ENCODE results near the gene IGF1R.
A peak's percentile ranks its signal among the peaks of the same experiment; 100 is the strongest.

Gene IGF1R

DNA sequence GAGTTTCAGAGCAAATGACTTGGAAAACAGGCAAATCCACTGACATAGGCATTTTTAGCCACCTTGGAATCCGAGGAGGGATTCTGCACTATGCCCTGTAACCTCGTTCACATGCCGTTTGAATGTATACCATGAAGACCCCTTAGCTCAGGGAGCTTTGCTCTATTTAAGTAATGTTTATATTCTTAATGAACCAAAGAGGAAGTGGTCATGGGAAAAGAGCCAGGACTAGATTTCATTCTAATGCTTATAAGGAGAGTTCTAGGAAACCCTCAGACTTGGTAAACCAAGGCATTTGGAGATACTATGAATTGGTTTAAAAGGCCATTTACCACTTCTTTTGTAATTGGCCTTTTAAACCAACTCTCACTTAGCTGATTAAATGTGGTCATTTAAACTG lies 178.9 kb downstream of the IGF1R start:
- DNase-seq (ENCODE audit: low read depth), result no peak

DNA sequence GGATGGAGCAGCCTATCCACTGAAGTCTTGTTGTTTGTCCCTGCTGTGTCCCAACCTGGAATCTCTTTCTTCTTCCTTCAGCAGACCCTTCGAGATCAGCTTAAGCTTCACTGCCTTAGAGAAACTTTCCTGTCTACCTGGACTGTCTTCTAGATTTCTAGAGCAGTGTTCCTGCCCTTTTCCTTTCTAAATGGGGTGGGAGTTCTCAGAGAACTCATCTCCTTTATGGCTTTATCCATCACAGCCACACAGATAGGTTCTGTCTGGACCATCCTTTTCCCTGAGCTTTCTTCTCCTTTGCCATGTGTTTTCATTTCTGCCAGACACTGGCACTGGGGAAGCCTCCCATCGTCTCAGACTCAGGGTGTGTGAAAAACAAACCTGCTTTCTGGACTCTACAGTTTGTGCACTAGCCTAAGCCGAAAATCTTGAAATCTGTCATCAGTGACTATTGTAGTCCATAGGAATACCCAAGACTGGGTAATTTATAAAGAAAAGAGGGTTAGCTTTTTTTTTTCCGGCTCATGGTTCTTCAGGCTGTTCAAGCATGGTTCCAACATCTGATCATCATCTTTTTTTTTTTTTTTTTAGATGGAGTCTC lies 181.8 kb downstream of the IGF1R start:
- DNase-seq (ENCODE audit: low read depth), result no peak

DNA sequence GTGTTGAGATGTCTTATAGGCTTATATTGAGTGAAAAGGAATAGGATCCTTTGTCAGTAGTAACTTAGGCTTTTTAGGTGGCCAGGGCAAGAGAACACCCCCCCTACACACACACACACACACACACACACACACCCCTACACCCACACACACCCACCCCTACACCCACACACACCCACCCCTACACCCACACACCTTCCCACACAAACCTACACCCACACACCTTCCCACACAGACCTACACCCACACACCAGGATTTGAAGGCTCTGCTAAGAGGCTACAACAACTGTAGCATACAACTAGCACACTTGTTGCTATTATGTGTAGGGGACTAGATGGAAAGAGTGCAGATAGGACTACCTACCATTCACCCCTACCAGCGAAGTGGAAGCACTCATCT lies 186.6 kb downstream of the IGF1R start:
- no peak for DNase-seq (ENCODE audit: low read depth)

DNA sequence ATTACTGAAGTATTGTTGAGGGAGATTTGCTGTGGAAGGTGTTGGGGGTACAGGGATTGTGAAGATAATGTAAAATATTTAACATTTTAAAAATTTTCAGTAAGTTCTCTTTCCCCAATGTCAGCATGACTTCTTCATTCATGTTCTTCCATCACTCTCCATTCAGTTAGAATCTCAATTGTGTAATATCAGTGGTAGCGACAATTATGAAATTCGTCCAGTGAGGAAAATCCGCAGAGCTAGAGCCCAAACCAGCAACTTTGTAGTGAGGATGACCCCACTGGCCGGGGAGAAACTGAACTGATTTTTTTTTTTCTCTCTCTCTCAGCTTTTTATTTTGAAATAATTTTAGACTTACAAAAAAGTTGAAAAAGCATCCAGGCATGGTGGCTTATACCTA lies 187.5 kb downstream of the IGF1R start:
- DNase-seq (ENCODE audit: low read depth), result no peak

DNA sequence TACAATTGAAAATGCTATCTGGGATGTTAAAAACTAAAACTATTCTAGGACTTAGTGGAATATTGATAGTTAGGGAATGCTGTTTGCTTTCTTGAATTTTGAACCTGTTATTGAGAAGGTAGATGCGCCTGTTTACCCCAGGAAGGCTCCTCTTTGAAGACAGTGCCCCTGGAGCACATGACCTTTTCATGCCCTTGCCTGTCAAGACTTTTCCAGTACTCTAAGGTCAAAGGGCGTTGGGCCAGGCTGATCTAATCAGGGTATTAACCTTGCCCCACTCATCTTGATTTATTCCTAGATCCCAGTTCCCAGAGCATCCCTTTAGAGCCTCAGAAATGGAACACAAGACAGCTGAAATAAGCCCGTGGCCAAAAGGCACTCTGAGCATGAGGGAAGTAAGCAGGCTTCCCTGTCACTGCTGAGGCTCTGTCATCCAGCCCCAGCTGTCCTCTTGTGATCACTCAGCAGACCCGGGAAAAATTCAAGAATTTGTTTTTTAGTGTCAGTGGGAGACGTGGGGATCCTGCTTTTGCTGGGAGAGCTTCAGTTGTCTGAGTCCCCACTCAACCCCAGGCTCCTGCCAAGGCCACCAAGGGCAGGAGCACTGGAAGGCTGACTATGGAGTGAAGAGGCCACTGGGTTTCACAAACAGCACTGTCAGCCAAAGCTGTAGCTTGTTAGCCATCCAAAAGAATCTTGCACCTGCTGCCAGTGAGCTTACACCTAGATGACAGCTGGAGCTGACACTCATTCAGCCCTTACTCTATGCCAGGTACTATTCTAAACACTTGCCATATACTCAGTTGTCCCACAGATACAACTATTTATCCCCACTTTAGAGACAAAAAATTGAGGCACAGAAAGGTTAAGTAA lies 190.3 kb downstream of the IGF1R start:
- no peak for DNase-seq (ENCODE audit: low read depth)

DNA sequence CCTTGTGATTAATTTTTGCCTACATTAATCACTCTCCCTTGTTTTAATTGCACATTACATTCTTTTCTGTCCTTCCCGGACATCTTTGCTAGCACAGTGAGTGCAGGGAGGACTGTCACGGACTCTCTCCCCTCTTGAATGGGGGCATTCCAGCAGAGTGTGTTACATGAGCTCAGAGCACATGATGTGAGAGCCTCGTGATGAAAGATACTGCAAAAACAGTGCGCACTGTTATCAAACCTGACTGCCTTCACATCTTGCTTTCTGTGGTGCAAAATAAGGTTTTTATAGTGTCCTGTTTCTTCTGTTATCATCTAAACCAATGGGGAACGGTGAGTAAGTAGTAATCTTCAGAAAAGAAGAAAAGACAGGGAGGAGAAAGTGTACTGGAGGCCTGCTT lies 191.7 kb downstream of the IGF1R start:
- no peak for DNase-seq (ENCODE audit: low read depth)

DNA sequence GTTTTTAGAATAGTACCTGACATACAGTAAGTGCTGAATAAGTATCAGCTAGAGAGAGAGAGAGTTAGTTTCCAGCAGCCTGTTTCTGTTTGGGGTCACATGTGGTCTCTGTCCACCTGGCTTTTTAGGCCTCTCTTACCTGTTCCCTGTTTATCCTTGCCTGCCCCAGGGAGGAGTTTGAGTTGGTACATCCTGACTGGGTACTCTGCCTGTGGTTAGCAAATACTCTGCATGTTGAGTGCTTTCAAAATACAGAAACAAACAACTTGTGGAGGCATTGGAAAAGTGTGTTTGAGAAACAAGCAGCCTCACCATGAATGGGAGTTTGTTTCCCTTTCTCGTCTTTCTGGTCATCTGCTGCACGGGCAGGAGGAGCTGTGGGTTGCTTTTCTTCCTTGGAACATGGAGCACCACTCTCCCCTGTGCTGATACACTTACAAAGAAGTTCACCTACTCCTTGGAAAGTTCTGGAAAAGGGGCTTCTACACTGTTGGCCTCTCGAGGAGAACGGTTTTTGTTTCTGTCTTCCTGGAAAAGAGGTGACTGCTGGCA lies 193.2 kb downstream of the IGF1R start:
- DNase-seq (ENCODE audit: low read depth), result no peak

DNA sequence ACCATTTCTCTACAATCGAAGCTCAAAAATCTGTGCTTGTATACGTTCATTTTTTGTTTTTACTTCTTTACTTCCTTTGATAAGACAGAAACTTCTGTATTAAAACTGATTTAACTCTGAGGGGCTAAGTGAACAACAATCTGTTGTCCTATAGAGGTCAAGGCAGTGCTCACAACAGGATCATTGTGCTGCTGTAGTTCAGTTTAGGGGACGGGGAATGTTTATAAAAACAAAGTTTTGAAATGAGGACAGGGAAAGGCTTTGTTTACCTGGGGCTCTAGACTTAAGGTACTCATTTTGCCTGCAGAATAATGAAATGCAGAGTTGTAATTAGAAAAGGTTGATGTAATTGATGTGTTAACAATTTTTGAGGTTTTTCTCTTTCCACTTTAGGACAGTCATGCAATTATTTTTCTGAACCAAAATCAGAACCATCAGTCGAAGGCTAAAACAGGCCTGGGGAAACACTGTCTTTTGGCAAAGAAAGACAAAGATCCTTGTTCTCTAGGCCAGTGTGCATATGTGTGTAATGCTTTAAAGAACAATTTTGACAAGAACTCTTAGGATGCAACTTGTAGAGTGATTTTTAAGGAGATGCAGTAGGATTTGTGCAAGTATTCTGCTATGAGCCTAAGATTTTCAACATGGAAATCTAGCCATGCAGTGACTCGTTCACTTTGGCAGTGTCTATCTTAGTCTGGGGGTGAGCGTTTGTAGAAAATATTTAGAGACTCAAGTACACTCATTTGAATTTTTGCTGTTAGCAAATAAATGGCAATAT lies 194.0 kb downstream of the IGF1R start:
- no peak for DNase-seq (ENCODE audit: low read depth)

DNA sequence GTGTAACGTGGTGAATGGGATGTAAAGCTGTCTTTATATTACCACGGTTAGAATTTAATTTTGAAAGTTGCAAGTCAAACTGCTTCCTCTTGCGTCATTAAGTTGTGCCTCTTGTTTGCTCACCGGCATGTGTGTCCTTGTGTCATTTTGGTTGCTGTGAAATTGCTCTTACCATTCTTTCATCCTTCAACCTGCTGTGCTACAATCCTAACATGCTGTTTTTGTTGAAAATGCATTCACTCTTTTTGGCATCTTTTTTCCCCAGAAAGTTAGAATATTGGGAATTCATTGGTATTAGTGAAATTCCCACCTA lies 194.6 kb downstream of the IGF1R start:
- no peak for DNase-seq (ENCODE audit: low read depth)

DNA sequence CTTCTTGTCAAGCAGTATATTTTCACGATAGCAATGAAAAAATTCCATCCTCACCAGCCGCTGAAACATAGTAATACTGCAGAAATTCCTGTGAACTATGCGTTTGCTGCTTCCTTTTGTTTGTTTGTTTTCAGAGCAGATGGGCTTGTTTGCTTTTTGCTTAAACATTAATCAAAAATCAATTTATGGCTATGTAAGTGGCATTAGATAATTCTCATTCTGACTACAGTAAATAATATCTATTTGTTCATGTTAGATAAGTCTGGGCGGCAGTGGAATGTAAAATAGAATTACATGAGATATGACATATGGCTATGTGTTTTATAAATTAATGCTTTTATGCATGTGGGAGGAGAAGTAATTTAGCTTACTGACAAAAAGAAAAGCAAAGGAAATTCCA lies 195.5 kb downstream of the IGF1R start:
- no peak for DNase-seq (ENCODE audit: low read depth)

DNA sequence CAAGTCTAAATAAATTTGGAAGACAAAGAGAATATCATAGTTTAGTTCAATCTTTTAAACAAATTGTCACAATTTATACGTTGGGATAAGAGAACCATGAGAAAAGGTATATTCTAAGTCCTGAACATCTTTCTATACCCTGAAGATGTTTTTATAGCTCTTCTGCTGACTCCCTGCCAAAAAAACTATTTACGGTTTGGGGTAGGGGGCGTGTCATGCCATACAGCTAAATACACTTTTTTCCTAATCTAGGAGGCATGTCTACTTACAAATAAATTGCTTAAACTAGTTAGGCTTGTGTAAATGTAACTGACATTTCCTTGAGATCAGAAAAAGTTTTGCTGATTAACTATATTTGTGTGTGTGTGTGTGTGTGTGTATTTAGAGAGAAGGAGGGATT lies 195.9 kb downstream of the IGF1R start:
- no peak for DNase-seq (ENCODE audit: low read depth)

DNA sequence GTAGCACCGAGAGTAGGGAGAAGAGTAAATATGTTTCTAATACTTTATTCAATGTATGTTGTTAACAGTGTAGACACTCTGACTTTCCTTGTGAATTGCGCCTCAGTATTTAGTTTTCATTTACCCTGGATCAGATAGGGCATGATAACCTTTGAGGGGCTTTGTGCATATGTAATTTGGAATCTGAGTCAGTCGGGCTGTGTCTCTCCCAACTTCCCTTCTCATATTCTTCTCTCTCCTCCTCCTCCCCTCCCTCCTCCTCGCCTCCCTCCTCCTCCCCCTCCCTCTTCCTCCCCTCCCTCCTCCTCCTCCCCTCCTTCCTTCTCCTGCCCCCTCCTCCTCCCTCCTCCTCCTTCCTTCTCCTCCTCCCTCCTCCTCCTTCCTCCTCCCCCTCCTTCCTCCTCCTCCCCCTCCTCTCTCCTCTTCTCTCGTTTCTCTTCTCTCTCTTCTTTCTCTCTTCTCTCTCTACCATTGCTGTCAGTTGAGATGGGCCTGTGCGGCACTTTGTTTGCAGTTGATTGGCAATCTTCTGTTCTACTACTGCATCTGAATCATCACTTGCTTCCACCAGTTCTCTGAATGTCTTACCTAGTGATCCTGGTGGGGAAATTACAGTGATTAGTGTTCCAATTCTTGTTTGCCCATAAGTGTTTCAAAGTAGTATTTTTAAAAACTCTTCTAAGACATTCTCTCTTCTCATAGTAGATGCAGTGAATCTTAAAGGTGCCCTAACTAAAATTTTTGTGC lies 197.0 kb downstream of the IGF1R start:
- DNase-seq (ENCODE audit: low read depth), result no peak

DNA sequence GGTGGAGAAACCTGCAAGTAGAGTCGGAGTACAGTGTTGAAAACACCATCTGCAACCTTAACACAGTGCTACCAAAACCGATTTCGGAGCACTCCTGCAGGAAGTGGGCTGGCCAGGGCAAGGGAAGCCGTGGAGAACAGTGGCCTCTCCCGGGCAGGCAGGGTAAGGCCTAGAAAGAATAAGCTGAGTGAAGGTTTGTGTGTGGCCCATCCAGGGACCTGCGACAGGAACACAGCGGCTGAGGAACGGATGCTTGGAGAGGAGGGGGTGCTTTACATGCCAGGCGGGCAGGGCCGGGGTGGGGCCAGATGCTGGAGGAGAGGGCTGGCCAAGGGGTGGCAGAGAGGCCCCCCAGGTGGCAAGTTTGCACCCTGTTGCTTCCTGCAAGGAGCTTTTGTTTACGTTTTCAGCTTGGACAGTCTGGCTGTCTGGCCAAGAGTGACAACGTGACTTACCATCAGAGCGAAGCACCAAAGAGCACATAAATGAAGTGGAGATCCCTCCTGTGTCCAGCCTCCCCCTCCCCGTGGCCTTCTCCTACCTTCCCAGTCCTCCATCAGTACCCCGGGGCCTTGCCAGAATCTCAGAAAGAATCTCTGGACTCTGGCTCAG lies 202.7 kb downstream of the IGF1R start:
- DNase-seq (ENCODE audit: low read depth), result peak; percentile 41

DNA sequence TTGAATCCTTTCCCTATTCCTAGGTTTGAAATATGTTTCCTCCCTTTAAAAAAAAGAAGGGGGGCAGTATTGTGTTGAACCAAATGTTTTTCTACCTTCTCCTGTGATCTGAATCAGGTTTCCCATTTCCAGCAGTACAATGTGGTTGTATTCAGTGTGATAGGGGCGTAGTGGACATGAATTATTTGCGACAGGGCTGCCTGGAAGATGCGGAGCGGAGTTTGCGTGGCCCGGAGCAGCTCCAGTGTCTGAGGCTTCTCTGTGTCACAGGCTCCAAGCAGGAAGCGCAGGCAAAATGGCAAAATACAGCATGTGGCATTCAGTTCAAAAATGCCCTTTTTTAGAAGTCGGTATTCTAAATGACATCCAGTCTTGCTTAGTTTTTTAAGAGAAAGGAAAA lies 204.8 kb downstream of the IGF1R start:
- peak; percentile 63 for DNase-seq (ENCODE audit: low read depth)

DNA sequence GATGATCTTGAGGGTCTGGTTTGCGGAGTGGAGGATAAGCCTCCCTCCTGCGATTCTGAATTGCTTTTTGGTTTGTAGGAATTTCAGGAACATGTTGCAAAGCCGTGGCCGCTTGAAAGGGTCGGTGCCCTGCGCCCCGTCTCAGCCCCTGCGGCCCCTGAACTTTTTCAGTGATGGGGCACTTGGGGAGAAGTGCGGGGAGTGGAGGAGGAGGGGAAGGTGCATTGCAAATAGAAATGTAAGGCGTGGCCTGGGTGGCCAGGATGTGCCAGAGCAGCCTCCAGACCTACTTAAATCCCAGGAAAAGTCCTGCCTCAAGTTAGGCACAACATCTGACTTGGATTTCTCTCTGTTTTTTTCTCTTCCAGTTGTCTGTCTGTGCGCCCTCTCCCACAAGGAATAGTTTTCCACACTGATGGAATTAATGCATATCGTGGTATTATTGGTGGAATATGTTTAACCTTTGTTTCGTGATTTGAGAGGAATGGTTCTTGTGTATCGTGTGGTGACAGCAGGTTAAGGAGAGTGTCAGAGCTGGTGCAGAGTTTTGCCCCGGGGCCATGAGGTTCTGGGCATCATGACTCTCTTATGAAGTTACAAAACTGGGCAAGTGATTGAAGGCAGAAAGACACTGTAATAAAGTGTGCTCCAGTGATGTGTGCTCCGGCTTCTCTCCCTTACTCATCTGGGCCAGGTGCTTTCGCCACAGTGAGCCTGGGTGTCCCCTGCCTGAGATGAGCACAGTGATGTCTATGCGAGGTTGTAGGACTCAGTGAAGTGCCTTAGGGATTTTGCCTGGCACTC lies 205.5 kb downstream of the IGF1R start:
- no peak for DNase-seq (ENCODE audit: low read depth)

DNA sequence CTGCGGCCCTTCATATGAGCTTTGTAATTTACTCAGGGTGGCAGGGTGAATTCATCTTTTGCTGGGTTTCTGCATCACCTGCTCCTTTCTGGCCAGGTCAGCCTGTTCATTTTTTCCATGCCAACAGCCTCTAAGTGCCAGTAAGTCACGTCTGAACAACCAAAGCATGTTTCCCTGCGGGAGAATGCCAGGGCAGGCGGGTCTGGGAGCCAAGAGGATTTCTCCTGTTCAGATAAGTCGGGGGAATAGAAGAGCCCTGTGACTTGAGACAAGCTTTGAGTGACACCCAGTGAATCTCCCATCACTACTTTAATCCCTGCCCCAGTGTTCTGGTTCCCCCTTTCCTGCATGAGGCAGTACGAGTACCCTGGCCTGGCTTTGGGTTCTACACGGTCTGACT lies 206.2 kb downstream of the IGF1R start:
- no peak for DNase-seq (ENCODE audit: low read depth)

DNA sequence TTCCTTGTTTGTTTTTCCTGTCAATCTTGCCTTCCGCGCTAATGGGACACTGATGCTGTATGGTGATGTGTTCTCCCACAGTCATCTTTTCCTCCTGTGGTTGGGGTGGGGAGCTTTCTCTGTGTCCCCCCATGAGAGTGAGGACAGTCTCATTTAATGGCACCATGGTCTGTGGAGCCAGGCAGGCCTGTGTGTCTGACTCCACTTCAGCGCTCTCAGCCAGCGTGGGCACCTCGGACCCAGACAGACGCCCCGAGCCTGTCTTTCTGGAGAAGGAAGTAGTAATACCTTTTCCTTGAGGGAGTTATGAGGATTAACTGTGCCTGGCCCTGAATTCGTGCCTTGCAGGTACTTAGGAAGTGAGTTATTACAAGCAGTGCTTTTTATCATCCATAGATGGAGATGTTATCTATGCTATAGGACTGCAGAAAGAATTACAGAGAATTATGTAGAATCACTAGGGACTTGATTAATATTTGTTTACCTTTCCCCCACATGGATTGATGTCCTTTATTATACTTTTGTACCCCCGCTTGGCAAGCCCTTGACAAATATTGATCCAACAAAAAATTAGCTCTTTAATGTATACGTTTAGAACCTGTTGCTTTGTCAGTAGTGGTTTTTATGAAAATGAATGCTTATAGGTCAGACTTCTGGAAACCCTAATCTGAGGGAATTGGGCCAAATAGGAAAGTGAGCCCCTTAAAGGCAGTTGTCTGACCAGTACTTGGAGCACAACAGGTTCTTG lies 206.9 kb downstream of the IGF1R start:
- no peak for DNase-seq (ENCODE audit: low read depth)

DNA sequence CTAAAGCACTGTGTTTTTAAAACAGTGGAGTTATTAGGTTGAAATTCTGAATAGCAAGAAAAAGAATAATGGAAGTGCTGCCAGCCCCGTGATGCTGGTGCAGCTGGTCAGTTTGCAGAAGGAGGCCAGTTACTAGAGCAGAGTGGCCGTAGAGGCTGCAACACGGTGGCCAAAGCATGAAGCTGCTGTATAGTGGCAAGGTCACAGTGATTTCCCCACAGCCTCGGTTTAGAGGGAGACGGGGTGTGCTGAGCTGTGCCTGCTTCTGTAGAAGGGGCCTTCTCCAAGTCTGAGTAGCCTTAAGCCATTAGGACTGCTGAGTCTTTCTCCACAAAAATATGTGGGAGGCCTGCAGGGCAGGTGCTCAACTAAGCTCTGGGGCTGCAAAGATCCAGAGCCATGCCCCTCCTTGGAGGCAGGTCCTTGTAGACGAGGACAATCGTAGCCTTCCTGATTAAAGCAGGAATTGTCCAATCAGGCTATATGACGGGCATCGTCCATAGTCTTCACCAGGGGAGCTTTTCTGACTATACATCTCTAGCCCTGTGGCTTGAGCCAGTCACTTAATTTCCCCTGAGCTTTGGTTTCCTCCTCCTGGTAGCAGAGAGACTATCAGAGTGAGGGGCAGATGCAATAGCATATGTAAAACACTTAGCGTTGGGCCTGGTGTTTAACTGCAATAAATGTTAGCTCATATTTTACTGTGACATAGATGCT lies 207.6 kb downstream of the IGF1R start:
- DNase-seq (ENCODE audit: low read depth), result no peak

DNA sequence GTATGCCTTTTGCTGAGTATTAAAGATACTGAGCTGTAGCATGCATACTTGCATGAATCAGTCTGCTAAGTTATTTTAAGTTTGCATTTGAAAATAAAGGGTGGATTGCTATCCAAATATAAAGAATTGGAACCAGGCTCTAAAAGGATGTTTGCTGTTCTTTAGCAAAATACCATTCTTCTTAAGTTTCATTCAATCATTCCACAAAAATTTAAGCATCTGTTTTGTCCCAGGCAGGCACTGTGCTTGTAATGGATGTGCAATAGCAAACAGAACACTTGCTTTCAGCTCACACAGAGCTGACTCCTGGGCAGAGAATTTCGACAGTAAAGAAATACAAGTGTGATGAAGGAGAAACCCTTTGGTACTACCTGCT lies 208.2 kb downstream of the IGF1R start:
- DNase-seq (ENCODE audit: low read depth), result no peak

DNA sequence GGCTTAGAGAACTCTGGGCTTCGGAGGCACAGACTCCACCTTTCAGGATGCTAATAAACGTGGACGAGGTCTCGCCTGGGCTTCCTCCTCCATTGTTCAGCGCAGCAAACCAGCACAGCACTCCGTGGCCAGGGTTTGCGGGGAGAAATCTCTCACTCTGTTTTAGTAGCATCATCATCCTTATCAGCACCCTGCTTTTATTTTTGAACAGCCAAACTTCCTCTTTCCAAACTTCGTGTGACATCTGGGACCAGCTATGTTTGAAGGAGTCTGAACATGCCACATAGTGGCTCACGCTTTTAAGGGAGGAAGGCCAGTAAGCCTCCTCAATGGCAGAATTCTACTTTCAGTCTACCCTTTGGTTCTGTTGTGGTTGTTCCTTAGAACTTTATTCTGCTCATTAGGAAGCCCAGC lies 210.3 kb downstream of the IGF1R start:
- DNase-seq (ENCODE audit: low read depth), result no peak
